Upper lobe of left lung (tissue), 6 donors: ENCODE data around the gene ABHD4. TPM values are rescaled to one million over a fixed set of nuclear protein-coding genes. Genes with fewer than 3 reads are reported as not detected.
"Not testable (repeated sequence)": the region's sequence is repeated elsewhere in the genome, so short reads cannot be mapped to it uniquely, and the experiment has no call there.

Experiments
- ATAC-seq, 2 donors: fragments of 200-7000 bp; cut with Tn5 transposase; one replicate each; pipeline ENCODE4 v1.9.1; 2022; ENCODE audit warnings: mild to moderate bottlenecking in 2 of 2, moderate library complexity in 2 of 2; ENCODE audit not compliant: low FRiP score in 2 of 2
- DNase-seq, 2 donors: peaks; one replicate each; pipeline ENCODE4 v3.0.0-alpha.2; 2019 to 2020
- H3K27ac ChIP-seq, 4 donors: fragments of 200-600 bp; sonication (generic); one replicate each; pipeline ENCODE4 v1.5.1; 2016 to 2019
- H3K27me3 ChIP-seq, 4 donors: fragments of 200-600 bp; sonication (generic); one replicate each; pipeline ENCODE4 v1.5.1; 2017 to 2019
- H3K36me3 ChIP-seq, 4 donors: fragments of 200-600 bp; sonication (generic); one replicate each; pipeline ENCODE4 v1.5.1; 2016 to 2019
- H3K4me1 ChIP-seq, 4 donors: fragments of 200-600 bp; sonication (generic); one replicate each; pipeline ENCODE4 v1.5.1; 2018 to 2019
- H3K4me3 ChIP-seq, 4 donors: fragments of 200-600 bp; sonication (generic); one replicate each; pipeline ENCODE4 v1.5.1; 2017 to 2019; ENCODE audit warnings: mild to moderate bottlenecking in 2 of 4, moderate library complexity in 1 of 4
- H3K9me3 ChIP-seq, 4 donors: fragments of 200-600 bp; sonication (generic); one replicate each; pipeline ENCODE4 v1.5.1; 2018 to 2019
- CTCF ChIP-seq, 6 experiments: fragments of 450-650 bp in 4 of 6; fragments of 200-600 bp in 2 of 6; sonication (generic) in 2 of 6; IDR thresholded peaks; one replicate each; pipeline ENCODE4 v1.5.1; 2016 to 2019; ENCODE audit warnings: antibody characterized with exemption in 6 of 6
- EP300 ChIP-seq, 4 donors: sonication (generic); formaldehyde crosslinking; IDR thresholded peaks; one replicate each; pipeline ENCODE4 v1.5.1; 2017; ENCODE audit warnings: antibody characterized with exemption in 4 of 4, control low read depth in 2 of 4
- POLR2A ChIP-seq, 4 donors: fragments of 450-650 bp; IDR thresholded peaks; one replicate each; pipeline ENCODE4 v1.5.1; 2016 to 2017; ENCODE audit warnings: antibody characterized with exemption in 4 of 4, mild to moderate bottlenecking in 2 of 4
- POLR2AphosphoS5 ChIP-seq, 2 donors: sonication (generic); formaldehyde crosslinking; IDR thresholded peaks; one replicate each; pipeline ENCODE4 v1.5.1; 2017; ENCODE audit warnings: antibody characterized with exemption in 2 of 2
- WGBS, 2 donors: methylation state at CpG; one replicate each; pipeline ENCODE4 v1.1.5; 2017 to 2018; 5-methylcytosine and 5-hydroxymethylcytosine counted together
- total RNA-seq, 6 donors: library from RNA; depleted of rRNA in 4 of 6; stranded (reverse); fragments of >200 nt in 4 of 6; gene quantifications; one replicate each; pipeline versions ENCODE4 v1.1.0 to v1.2.1, GENCODE V29; 2016 to 2021
- donor health status: DM: no; HTN: no; CAD: no; lungs with moderate emphysema.
- donor health status: DM: no; HTN: yes; CAD: no; lungs with severe emphysema.

Gene ABHD4
- total RNA-seq, 6 donors from 2014 or later, result 20.1 to 31.3 (median 26.1) TPM

- no peaks in the 10 kb centered on the region for H3K27me3 ChIP-seq
- 42 to 53% methylated on average over 11 of the region's 11 CpGs for WGBS, 2 donors
- peaks cover 48 to 64% (median 57%) of the 10 kb centered on the region in 4 donors for H3K4me1 ChIP-seq
- H3K9me3 ChIP-seq, result no peaks in the 10 kb centered on the region
- DNase-seq (peak in 1 of 2 donors; percentile 91), ATAC-seq (peak; percentile 22 to 70)
- TF ChIP-seq POLR2AphosphoS5 (IDR thresholded peaks at IDR 0.05), result peak in 1 of 2 donors; percentile 21
- no peak for TF ChIP-seq CTCF (IDR thresholded peaks at IDR 0.05)
- peak in 1 of 4 donors; percentile 20 for TF ChIP-seq POLR2A (IDR thresholded peaks at IDR 0.05)
- peak in 1 of 4 donors; percentile 6 for TF ChIP-seq EP300 (IDR thresholded peaks at IDR 0.05)
- H3K4me3 ChIP-seq, result no peak overlapping the region
- H3K36me3 ChIP-seq, result peaks cover 7 to 31% (median 11%) of the 10 kb centered on the region in 4 donors
- peak overlapping the region; percentile 50 to 82 (median 70) for H3K27ac ChIP-seq
Measured at GRCh38 chr14:22561661-22562579, 36.2 kb upstream of the ABHD4 start.

GRCh38 chr14:22563987-22564386 is 34.1 kb upstream of the ABHD4 start:
- Histone ChIP-seq H3K4me3 (no peak overlapping the region), H3K9me3 (no peaks in the 10 kb centered on the region), H3K36me3 (peaks cover 7 to 43% (median 12%) of the 10 kb centered on the region in 4 donors), H3K27ac (peak overlapping the region in 1 of 4 donors; percentile 6), H3K27me3 (no peaks in the 10 kb centered on the region), H3K4me1 (peaks cover 30 to 47% (median 41%) of the 10 kb centered on the region in 4 donors)
- DNase-seq (no peak), ATAC-seq (no peak)
- 76 to 79% methylated on average over 5 of the region's 5 CpGs for WGBS, 2 donors
- TF ChIP-seq POLR2AphosphoS5 (IDR thresholded peaks at IDR 0.05), result no peak
- TF ChIP-seq POLR2A (IDR thresholded peaks at IDR 0.05), result no peak
- TF ChIP-seq EP300 (IDR thresholded peaks at IDR 0.05), result no peak
- no peak for TF ChIP-seq CTCF (IDR thresholded peaks at IDR 0.05)

- Histone ChIP-seq H3K27ac (no peak overlapping the region), H3K27me3 (no peaks in the 10 kb centered on the region), H3K9me3 (no peaks in the 10 kb centered on the region), H3K4me3 (no peak overlapping the region), H3K36me3 (peaks cover 7 to 47% (median 15%) of the 10 kb centered on the region in 4 donors), H3K4me1 (peaks cover 28 to 48% (median 36%) of the 10 kb centered on the region in 4 donors)
- TF ChIP-seq POLR2AphosphoS5 (IDR thresholded peaks at IDR 0.05), result no peak
- TF ChIP-seq CTCF (IDR thresholded peaks at IDR 0.05), result no peak
- TF ChIP-seq POLR2A (IDR thresholded peaks at IDR 0.05), result no peak
- TF ChIP-seq EP300 (IDR thresholded peaks at IDR 0.05), result no peak
- no peak for DNase-seq
- WGBS, 2 donors, result 55 to 78% methylated on average over 1 of the region's 1 CpG
- no peak for ATAC-seq
Measured at GRCh38 chr14:22564463-22564862, 33.6 kb upstream of the ABHD4 start.

- peaks cover 7 to 51% (median 15%) of the 10 kb centered on the region in 4 donors for H3K36me3 ChIP-seq
- no peaks in the 10 kb centered on the region for H3K9me3 ChIP-seq
- H3K27ac ChIP-seq, result peak overlapping the region in 1 of 4 donors; percentile 33
- no peaks in the 10 kb centered on the region for H3K27me3 ChIP-seq
- TF ChIP-seq EP300 (IDR thresholded peaks at IDR 0.05) (no peak), CTCF (IDR thresholded peaks at IDR 0.05) (no peak), POLR2AphosphoS5 (IDR thresholded peaks at IDR 0.05) (no peak), POLR2A (IDR thresholded peaks at IDR 0.05) (no peak)
- WGBS, 2 donors, result 77 to 85% methylated on average over 3 of the region's 3 CpGs
- DNase-seq, result no peak
- no peak for ATAC-seq
- H3K4me3 ChIP-seq, result no peak overlapping the region
- peaks cover 23 to 38% (median 31%) of the 10 kb centered on the region in 4 donors for H3K4me1 ChIP-seq
Measured at GRCh38 chr14:22565391-22565945, 32.6 kb upstream of the ABHD4 start.

- WGBS, 2 donors, result 84 to 86% methylated on average over 9 of the region's 9 CpGs
- not testable (repeated sequence) for H3K27me3 ChIP-seq, ATAC-seq, H3K9me3 ChIP-seq, DNase-seq, H3K4me3 ChIP-seq
- Histone ChIP-seq H3K27ac (peak overlapping the region in 2 of 4 donors; percentile 33 to 46), H3K36me3 (peaks cover 7 to 54% (median 15%) of the 10 kb centered on the region in 4 donors), H3K4me1 (peaks cover 15 to 35% (median 26%) of the 10 kb centered on the region in 4 donors)
Measured at GRCh38 chr14:22566266-22566665, 31.8 kb upstream of the ABHD4 start.
